Activated naive CD8-positive, alpha-beta T cell treated with anti-CD3 and anti-CD28 coated beads, Interleukin-2, amount 50 U/mL, for 16 hours (primary cell): Measurements from ENCODE around the gene ERF.
A peak's percentile ranks its signal among the peaks of the same experiment; 100 is the strongest.
"Not testable (repeated sequence)": the region's sequence is repeated elsewhere in the genome, so short reads cannot be mapped to it uniquely, and the experiment has no call there.

ENCODE experiments used
- DNase-seq: peaks from one replicate; pipeline ENCODE4 v3.0.0-alpha.2; 2020; ENCODE audit warnings: low read depth, low spot score

Gene ERF

GRCh38 chr19:42275517-42275916 is 20.6 kb upstream of the ERF start:
- no peak for DNase-seq

DNA sequence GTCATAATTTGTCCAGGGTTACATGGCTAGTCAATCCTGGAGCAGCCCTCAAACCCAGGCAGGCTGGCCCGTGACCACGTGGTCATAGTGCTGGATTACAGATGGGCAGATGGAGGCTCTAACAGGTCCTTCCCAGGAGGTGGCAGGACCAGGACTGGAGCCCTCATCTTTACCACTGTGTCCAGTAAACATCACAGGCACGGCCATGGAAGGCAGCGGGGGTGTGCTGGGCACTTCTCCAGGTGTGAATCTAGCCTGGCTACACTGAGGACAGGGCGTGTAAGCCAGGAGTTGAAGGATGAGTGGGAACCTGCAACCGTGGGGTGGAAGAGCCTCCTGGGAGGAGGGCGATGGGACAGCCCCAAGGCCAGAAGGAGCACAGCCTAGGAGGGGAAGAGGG is 20.2 kb upstream of the ERF start:
- DNase-seq = no peak

- no peak for DNase-seq
These were observed 19.2 kb upstream of the ERF start for GRCh38 chr19:42274065-42274682.

DNA sequence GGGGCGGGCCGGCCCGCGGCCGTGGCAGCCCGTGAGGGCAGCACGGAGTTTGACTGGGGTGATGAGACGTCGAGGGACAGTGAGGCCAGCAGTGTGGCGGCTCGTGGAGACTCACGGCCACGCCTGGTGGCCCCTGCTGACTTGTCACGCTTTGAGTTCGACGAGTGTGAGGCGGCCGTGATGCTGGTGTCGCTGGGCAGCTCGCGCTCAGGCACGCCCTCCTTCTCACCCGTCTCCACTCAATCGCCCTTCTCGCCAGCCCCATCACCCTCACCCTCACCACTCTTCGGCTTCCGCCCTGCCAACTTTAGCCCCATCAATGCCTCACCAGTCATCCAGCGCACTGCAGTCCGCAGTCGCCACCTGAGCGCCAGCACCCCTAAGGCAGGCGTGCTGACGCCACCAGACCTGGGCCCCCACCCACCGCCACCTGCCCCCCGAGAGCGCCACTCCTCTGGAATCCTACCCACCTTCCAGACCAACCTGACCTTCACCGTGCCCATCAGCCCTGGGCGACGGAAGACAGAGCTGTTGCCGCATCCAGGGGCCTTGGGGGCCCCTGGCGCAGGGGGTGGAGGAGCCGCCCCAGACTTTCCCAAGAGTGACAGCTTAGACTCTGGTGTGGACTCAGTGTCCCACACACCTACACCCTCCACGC is 18.6 kb upstream of the ERF start:
- no peak for DNase-seq

DNA sequence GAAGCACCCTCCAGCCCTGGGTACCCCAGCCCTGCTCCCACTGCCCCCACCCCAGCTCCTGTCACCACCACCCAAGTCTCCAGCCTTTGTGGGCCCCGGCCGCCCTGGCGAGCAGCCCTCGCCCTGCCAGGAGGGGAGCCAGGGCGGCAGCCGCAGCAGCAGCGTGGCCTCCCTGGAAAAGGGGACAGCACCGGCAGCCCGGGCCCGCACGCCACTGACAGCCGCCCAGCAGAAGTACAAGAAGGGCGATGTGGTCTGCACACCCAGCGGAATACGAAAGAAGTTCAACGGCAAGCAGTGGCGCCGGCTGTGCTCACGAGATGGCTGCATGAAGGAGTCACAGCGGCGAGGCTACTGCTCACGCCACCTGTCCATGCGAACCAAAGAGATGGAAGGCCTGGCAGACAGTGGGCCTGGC is 18.1 kb upstream of the ERF start:
- no peak for DNase-seq

GRCh38 chr19:42272535-42272897 is 17.6 kb upstream of the ERF start:
- no peak for DNase-seq

- no peak for DNase-seq
These were observed 17.1 kb upstream of the ERF start for GRCh38 chr19:42271861-42272534.

DNA sequence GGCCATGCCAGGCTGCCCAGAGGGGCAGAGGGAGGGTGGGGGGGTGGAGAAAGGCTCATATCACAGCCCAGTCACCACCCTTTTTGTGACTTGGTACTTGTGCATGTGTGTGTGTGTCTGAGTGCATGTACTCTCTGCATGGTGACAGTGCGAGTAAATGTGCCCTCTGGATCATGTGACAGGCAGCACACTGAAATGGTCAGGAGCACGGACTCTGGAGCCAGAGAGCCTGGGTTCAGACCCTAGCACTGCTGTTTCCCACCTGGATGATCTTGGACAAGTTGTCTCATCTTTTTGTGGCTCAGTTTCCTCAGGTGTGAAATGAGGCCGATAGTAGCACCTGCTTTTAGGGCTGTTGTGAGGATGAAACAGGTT is 16.1 kb upstream of the ERF start:
- no peak for DNase-seq

- no peak for DNase-seq
These were observed 15.6 kb upstream of the ERF start for GRCh38 chr19:42270346-42271044.

GRCh38 chr19:42269478-42270345 is 14.8 kb upstream of the ERF start:
- no peak for DNase-seq

GRCh38 chr19:42268704-42269477 is 14.0 kb upstream of the ERF start, which contains the start of gene CIC:
Gene CIC (plus strand): TSS chr19:42269252. CDS start chr19:42271784, 2,532 bp downstream.
- DNase-seq = peak; percentile 98

GRCh38 chr19:42268142-42268703 is 13.3 kb upstream of the ERF start:
- DNase-seq = peak; percentile 97

- DNase-seq = no peak
These were observed 12.8 kb upstream of the ERF start for GRCh38 chr19:42267644-42268141.

DNA sequence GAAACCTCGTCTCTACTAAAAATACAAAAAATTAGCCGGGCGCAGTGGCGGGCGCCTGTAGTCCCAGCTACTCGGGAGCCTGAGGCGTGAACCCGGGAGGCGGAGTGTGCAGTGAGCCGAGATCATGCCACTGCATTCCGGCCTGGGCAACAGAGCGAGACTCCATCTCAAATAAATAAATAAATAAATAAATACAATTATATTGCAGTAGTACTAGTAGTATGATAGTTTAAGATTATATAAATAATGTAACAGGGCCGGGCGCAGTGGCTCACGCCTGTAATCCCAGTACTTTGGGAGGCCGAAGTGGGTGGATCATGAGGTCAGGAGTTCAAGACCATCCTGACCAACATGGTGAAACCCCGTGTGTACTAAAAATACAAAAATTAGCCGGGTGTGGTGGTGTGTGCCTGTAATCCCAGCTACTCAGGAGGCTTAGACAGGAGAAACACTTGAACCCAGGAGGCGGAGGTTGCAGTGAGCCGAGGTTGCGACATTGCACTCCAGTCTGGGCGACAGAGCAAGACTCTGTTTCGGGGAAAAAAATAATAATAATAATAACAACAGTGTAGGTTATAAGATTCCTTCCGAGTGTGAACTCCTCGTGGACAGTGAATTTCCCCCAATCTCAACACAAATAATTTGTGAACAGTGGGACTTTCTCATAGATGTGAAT is 12.1 kb upstream of the ERF start:
- not testable (repeated sequence) for DNase-seq

- DNase-seq = not testable (repeated sequence)
These were observed 11.2 kb upstream of the ERF start for GRCh38 chr19:42266105-42266504.

DNA sequence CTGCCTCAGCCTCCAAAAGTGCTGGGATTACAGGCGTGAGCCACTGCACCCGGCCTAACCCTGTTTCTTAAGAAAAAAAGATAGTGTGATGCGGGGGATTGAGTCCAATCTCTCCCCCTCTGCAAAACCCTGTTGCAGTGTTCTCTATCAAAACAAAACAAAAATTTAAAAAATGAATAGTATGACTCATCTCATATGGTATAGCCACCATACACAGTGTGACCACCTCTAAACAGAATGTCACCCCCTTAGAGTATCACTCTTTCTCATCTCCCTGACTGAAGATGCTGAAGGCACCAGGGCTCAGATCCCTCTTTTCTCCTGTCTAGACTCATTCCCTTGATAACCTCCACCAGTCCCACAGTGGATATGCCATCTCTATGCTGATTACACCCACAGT is 6.8 kb upstream of the ERF start:
- no peak for DNase-seq

DNA sequence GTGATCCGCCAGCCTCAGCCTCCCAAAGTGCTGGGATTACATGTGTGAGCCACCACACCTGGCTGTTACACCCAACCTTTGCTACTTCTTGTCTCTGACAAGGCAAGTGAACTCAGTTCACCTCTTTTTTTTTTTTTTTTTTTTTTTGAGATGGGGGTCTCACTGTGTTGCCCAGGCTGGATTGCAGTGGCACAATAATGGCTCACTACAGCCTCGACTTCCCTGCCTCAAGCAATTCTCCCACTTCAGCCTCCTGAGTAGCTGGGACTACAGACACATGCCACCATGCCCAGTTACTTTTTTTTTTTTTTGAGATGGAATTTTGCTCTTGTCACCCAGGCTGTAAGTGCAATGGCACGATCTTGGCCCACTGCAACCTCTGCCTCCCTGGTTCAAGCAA is 2.9 kb upstream of the ERF start:
- DNase-seq = not testable (repeated sequence)

DNA sequence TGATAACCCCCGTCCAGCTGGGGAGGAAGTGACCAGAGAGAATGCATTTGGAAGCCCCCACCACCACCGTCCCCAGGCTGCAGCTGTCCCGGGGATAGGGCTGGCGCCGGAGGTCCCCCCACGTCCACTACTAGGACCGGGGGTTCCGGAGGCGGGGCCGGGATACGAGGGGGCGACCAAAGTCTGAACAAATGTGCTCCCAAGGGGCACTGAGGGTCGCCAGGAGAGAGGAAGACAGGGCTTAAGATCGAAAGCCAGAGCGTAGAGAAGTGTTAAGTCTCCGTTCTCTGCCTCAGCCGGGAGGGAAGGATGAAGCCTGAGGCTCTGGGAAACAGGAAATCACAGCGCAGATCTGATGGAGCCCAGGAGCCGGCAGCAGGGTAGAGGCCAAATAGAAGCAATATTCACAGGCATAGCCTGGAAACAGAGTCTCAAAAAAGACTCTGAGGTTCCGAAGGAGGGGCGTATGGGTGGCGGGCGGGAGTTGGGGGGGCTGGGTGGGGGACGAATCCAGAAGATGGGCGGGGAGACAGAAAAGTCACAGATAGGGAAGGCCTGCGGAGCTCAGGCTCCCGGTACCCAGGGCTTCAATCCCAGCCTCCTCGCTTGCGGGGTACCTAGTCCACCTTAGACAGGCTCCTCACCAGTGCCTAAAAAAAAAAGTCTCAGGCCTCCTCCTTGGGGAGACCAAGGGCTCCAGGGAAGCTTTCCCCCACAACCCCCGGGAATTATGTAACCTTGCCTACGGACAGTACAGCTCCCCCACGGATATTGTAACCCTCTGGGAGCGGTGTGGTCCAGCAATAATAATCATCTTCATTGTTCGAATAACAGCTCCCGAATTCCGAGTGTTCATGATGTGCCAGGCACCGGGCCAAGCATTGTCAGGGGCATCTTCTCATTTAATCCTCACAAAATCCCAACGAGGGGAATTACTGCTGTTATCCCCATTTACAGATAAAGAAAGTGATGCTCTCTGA is 1.1 kb upstream of the ERF start:
- DNase-seq = no peak
